GM12865 (cell line): ENCODE results near the gene MFAP2.

Source experiments
- DNase-seq: peaks from one replicate; pipeline ENCODE4 v3.0.0; 2010; ENCODE audit warnings: low read depth
- H3K4me3 ChIP-seq: 2 replicates; pipeline ENCODE4 v1.5.1; 2011; ENCODE audit warnings: mild to moderate bottlenecking, low read depth, low read length, control low read depth
- TF ChIP-seq, protein P1 (sequence below): IDR thresholded peaks from 2 replicates; pipeline ENCODE4 v1.5.1; 2011; ENCODE audit warnings: low read length, control low read depth, low read depth, inconsistent platforms; ENCODE audit not compliant: insufficient read depth; ENCODE audit errors: missing control alignments

Gene MFAP2

DNA sequence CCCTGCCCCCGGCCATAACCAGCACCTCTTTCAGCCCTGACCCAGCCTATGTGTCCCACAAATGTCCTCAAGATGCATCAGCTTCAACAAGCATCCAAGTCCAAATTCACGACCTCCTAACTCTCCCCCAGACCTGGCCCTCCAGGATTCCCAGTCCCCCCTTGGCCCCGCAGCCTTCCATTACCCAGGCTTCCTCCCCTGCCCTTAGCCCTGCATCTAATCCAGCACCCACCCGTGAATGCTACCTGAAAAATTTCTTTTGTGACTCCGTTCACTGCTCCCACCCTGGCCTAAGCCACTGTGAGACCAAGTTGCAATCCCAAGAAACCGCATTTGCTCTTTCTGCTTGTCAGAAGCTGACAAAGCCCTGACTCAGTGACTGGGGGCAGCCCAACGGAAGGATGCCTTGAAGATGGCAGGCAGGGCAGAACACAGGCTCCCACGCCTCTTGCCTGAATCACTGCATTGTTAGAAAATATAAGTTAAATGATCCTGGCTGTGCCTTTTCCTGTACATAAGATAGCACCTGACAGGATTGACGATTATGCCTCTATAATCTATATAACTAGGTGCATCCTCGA lies 939 bp upstream of the MFAP2 start:
- TF ChIP-seq, protein P1, sequence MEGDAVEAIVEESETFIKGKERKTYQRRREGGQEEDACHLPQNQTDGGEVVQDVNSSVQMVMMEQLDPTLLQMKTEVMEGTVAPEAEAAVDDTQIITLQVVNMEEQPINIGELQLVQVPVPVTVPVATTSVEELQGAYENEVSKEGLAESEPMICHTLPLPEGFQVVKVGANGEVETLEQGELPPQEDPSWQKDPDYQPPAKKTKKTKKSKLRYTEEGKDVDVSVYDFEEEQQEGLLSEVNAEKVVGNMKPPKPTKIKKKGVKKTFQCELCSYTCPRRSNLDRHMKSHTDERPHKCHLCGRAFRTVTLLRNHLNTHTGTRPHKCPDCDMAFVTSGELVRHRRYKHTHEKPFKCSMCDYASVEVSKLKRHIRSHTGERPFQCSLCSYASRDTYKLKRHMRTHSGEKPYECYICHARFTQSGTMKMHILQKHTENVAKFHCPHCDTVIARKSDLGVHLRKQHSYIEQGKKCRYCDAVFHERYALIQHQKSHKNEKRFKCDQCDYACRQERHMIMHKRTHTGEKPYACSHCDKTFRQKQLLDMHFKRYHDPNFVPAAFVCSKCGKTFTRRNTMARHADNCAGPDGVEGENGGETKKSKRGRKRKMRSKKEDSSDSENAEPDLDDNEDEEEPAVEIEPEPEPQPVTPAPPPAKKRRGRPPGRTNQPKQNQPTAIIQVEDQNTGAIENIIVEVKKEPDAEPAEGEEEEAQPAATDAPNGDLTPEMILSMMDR, result no peak
- no peak overlapping the region for H3K4me3 ChIP-seq
- DNase-seq, result no peak

DNA sequence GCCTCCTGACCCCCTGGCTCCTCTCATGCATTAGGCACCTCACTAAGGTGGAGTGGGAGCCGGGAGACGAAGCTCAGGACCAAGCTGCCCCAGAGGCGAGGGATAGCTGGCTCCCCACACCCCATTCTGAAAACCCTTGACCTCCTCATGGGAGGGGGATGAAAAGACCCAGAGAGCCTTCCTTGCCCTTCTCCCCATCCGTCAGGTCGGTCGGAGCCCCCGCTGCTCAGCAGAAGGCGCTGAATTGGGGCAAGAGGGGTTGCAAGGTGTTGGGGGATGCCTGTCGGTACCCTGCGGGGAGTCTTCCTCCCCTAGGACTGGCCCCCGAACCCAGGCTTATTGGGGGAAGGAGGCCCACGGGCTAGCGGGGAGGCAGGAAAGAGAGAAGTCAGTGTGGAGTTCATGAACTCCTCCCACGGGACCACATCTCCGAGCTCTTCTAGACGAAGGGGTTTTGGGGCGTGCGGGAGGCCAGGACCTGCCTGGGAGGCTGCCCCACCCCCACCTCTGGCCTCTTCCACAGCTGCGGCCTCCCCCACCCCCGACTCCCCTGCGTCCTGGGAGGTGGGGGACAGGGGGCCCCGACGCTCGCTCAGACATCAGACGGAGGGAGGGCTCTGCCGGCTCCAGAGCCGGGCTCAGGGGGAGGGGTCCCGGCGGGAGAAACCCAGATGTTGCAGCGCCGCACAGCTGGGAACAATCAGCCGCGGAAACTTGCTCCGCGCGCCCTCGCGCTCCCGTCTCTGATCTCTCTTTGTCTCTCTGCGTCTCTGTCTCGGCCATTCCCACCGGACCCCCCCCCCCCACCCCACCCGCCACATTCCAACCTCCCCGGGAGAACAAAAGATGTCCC lies 719 bp downstream of the MFAP2 start:
- TF ChIP-seq, protein P1, result no peak
- H3K4me3 ChIP-seq, result no peak overlapping the region
- DNase-seq, result no peak

DNA sequence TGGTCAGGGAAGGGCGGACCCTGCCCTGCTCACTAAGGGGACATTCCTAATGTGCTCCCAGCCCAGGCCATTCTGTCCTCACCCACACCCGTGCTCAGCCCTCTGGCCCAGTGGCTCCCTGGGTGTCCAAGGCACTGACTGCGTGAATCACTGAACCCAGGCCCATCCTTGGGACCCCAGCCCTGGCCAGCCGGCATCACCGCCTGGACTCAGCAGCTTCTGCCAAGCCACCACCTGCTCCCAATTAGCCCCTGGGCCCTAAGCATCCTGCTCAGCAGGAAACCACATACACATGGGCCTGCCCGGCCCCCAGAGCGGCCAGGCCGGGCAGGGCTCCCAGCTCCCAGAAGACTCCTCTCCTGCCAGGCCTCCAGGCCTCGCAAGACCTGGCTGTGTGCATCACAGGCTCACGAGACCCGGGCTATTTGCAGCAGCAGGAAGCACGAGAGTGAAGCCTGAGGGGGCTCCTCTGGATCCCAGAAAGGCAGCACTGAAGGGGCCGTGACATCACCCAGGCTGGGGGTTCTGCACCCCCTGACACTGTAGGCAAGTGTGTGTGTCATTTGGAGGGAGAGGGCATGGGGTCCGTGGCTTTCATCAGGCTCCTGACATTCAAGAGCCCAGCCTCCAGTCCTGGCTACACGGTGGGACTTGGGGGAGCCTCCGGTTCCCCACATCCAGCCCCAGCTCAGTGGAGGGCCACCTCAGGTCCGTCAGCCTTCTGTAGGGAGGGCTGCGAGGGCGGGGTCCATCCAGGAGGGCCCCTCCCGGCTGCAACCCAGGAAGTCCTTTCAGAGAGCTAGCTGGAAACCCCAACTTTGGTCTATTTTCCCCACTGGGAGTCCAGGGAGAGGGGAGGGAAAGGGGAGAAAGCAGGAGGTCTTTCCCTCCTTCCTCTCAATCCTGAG lies 1.6 kb downstream of the MFAP2 start:
- H3K4me3 ChIP-seq, result no peak overlapping the region
- TF ChIP-seq, protein P1, result no peak
- no peak for DNase-seq

DNA sequence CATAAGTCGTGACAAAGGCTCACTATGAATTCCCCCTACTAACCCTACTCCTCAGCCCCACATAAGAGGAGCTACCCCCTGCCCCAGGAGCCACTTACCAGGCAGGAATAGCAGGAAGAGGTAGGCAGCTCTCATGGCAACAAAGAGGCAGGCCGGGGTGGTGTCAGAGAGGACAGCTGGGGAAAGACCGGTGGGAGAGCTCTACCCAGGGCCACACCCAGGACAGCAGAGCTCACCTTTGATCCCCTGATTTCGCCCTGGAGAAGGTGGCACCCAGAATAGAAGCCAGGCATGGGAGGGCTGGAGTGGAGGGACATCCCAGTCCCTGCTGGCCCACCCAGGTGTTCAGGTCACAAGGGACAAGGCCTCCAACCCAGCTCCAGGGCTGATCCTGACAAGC lies 2.3 kb downstream of the MFAP2 start:
- no peak overlapping the region for H3K4me3 ChIP-seq
- TF ChIP-seq, protein P1, result no peak
- no peak for DNase-seq

DNA sequence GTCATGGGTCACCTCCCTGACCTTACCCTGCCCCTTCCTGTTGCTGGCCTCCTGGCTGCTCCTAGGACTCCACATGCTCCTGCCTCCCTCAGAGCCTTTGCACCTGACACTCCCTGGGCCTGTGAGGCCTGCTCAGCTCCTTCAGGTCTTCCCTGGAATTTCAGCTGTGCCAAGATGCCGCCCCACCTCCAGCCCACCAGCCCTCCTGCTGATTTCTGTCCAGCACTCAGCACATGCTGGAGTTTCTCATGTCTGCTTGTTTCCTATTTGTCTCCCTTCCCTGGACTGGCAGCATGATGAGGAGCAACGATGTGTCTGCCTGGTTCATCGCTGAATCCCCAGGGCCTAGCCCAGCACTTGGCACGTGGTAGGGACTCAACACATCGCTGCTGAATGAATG lies 3.0 kb downstream of the MFAP2 start:
- DNase-seq, result no peak
- no peak overlapping the region for H3K4me3 ChIP-seq
- TF ChIP-seq, protein P1, result no peak

DNA sequence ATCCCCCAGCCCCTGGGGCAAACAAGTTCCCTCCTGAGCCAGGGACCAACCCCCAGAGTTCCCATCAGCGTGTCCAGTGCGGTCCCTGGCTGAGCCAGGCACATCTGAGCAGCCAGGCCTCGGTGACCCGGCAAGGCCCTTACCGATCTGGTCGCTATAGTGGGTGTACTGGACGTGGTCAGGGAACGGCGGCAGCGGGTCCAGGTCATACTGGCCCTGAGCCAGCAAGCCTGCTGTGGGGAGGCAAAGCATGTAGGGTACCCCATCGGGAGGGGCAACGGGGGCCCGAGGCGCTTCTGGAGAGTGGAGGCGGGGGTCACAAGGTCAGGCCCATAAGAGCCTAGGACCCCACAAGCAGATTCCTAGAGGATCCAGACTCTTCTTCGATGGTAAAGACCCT lies 3.5 kb downstream of the MFAP2 start:
- TF ChIP-seq, protein P1, result no peak
- DNase-seq, result no peak
- no peak overlapping the region for H3K4me3 ChIP-seq
